B cell (primary cell): ENCODE measurements around the gene CHAC1. TPM values are rescaled to one million over a fixed set of nuclear protein-coding genes. Genes with fewer than 3 reads are reported as not detected.
A peak's percentile ranks its signal among the peaks of the same experiment; 100 is the strongest.

Experiments used
- ATAC-seq: fragments of 200-7000 bp; cut with Tn5 transposase; one replicate; pipeline ENCODE4 v1.10.0; 2021; ENCODE audit warnings: low read depth, mild to moderate bottlenecking, moderate number of reproducible peaks, moderate library complexity
- CTCF ChIA-PET: fragments of 350-600 bp; sonication (Branson Sonifier 250); formaldehyde crosslinking; loops from one replicate; lab custom pipeline; 2021; ENCODE audit warnings: antibody characterized with exemption, inconsistent platforms; lab: Charles Lee
- POLR2A ChIA-PET: fragments of 350-600 bp; sonication (Branson Sonifier 250); formaldehyde crosslinking; loops from one replicate; lab custom pipeline; 2021; ENCODE audit warnings: antibody characterized with exemption; lab: Charles Lee
- DNase-seq: peaks from one replicate; pipeline ENCODE4 v3.0.0; 2013
- H2AFZ ChIP-seq: 2 replicates; pipeline ENCODE4 v1.6.1; 2012; ENCODE audit warnings: mild to moderate bottlenecking, low read depth, low read length; ENCODE audit not compliant: insufficient read depth, poor library complexity, severe bottlenecking
- H3K27ac ChIP-seq, 2 donors: 1 replicate in 1 of 2; 2 replicates in 1 of 2; pipeline ENCODE4 v1.5.1; 2012 to 2013; ENCODE audit warnings: low read length in 2 of 2, mild to moderate bottlenecking in 2 of 2, moderate library complexity in 1 of 2
- H3K27me3 ChIP-seq, 4 experiments: fragments of 200-600 bp in 1 of 4; sonication (generic) in 1 of 4; replicated peaks in 1 of 4; 1 replicate in 2 of 4; 2 replicates in 2 of 4; pipeline versions ENCODE4 v1.6.1 to v1.7.0; 2013 to 2016; ENCODE audit warnings: low read length in 3 of 4, mild to moderate bottlenecking in 2 of 4, mixed read lengths in 1 of 4, moderate library complexity in 1 of 4; ENCODE audit not compliant: insufficient read depth in 4 of 4, control insufficient read depth in 3 of 4; ENCODE audit errors: control extremely low read depth in 1 of 4
- H3K36me3 ChIP-seq, 2 experiments: replicated peaks in 1 of 2; 1 replicate in 1 of 2; 2 replicates in 1 of 2; pipeline versions ENCODE4 v1.6.1 to v1.7.1; 2013; ENCODE audit warnings: low read length in 1 of 2; ENCODE audit not compliant: insufficient read depth in 2 of 2, control insufficient read depth in 1 of 2; ENCODE audit errors: control extremely low read depth in 1 of 2, extremely low read depth in 1 of 2
- H3K4me1 ChIP-seq, 2 donors: fragments of 200-600 bp in 1 of 2; sonication (generic) in 1 of 2; 1 replicate in 1 of 2; 2 replicates in 1 of 2; pipeline versions ENCODE4 v1.5.1 to v1.6.1; 2013 to 2017; ENCODE audit warnings: low read length in 2 of 2; ENCODE audit not compliant: control insufficient read depth in 2 of 2, insufficient read depth in 2 of 2
- H3K4me2 ChIP-seq: replicated peaks from 2 replicates; pipeline ENCODE3; 2012; ENCODE audit warnings: mild to moderate bottlenecking, low read depth, low read length; ENCODE audit not compliant: poor library complexity, severe bottlenecking
- H3K4me3 ChIP-seq, 5 experiments: fragments of 200-600 bp in 1 of 5; sonication (generic) in 1 of 5; 1 replicate in 3 of 5; 2 replicates in 2 of 5; pipeline versions ENCODE4 v1.5.1 to v1.7.0; 2011 to 2016; ENCODE audit warnings: low read length in 4 of 5, mild to moderate bottlenecking in 4 of 5, low read depth in 2 of 5, control low read depth in 1 of 5, moderate library complexity in 1 of 5; ENCODE audit not compliant: insufficient read depth in 1 of 5; ENCODE audit errors: control extremely low read depth in 1 of 5, extremely low read depth in 1 of 5
- H3K79me2 ChIP-seq: fragments of 200-600 bp; sonication (generic); one replicate; pipeline ENCODE4 v1.6.0; 2016; ENCODE audit warnings: low read length; ENCODE audit not compliant: control insufficient read depth, insufficient read depth
- H3K9ac ChIP-seq: fragments of 200-600 bp; sonication (generic); 2 replicates; pipeline ENCODE4 v1.6.1; 2017; ENCODE audit warnings: mild to moderate bottlenecking, low read length, moderate library complexity
- H3K9me3 ChIP-seq, 3 donors: one replicate each; pipeline versions ENCODE4 v1.6.1 to v1.7.1; 2013; ENCODE audit warnings: low read length in 2 of 3; ENCODE audit not compliant: control insufficient read depth in 2 of 3, insufficient read depth in 1 of 3; ENCODE audit errors: control extremely low read depth in 1 of 3
- H4K20me1 ChIP-seq: 2 replicates; pipeline ENCODE4 v1.6.0; 2012; ENCODE audit warnings: mild to moderate bottlenecking, low read length; ENCODE audit not compliant: insufficient read depth, control insufficient read depth, poor library complexity, severe bottlenecking
- H3K27ac Mint-ChIP-seq: one replicate; pipeline ENCODE4 v1.8.0; 2021; ENCODE audit warnings: mixed read lengths
- H3K27me3 Mint-ChIP-seq: one replicate; pipeline ENCODE4 v1.8.0; 2021; ENCODE audit warnings: mixed read lengths
- H3K4me1 Mint-ChIP-seq: one replicate; pipeline ENCODE4 v1.8.0; 2021; ENCODE audit warnings: mixed read lengths
- H3K4me3 Mint-ChIP-seq: one replicate; pipeline ENCODE4 v1.8.0; 2021; ENCODE audit warnings: mixed read lengths
- H3K9me3 Mint-ChIP-seq: one replicate; pipeline ENCODE4 v1.8.0; 2022; ENCODE audit warnings: mixed read lengths; ENCODE audit not compliant: insufficient read depth
- EZH2 ChIP-seq: IDR thresholded peaks from 2 replicates; pipeline ENCODE4 v1.6.1; 2012; ENCODE audit warnings: borderline replicate concordance, low read depth, mild to moderate bottlenecking, moderate library complexity, low read length; ENCODE audit not compliant: insufficient read depth, poor library complexity, severe bottlenecking
- WGBS: methylation state at CpG from one replicate; pipeline ENCODE4 v1.1.5; 2013; ENCODE audit warnings: missing lambda C conversion rate; ENCODE audit not compliant: insufficient coverage; 5-methylcytosine and 5-hydroxymethylcytosine counted together
- intact Hi-C: fragments of 100-400 bp; cut with micrococcal nuclease; formaldehyde crosslinking; loops from one replicate; pipeline ENCODE4 v1.10.0; 2022
- polyA plus RNA-seq: library from polyadenylated mRNA; depleted of rRNA; stranded (reverse); fragments of >200 nt; gene quantifications from 2 replicates; pipeline ENCODE4 v1.2.3, GENCODE V29; 2012
- total RNA-seq, 2 donors: library from RNA; stranded (reverse); fragments of 120-200 nt in 1 of 2; gene quantifications; 1 replicate in 1 of 2; 2 replicates in 1 of 2; pipeline versions ENCODE4 v1.2.3 to v1.2.4, GENCODE V29; 2013 to 2022
- TF ChIP-seq, protein P1 (sequence below): fragments of 200-600 bp; IDR thresholded peaks from one replicate; pipeline ENCODE4 v1.8.0; 2022; ENCODE audit warnings: antibody characterized with exemption, mild to moderate bottlenecking

The CHAC1 gene
- total and polyA plus RNA-seq, 2 donors (not counting 1 experiment from before 2014, with no cell fraction given): 0.81 to 3.6 TPM

DNA sequence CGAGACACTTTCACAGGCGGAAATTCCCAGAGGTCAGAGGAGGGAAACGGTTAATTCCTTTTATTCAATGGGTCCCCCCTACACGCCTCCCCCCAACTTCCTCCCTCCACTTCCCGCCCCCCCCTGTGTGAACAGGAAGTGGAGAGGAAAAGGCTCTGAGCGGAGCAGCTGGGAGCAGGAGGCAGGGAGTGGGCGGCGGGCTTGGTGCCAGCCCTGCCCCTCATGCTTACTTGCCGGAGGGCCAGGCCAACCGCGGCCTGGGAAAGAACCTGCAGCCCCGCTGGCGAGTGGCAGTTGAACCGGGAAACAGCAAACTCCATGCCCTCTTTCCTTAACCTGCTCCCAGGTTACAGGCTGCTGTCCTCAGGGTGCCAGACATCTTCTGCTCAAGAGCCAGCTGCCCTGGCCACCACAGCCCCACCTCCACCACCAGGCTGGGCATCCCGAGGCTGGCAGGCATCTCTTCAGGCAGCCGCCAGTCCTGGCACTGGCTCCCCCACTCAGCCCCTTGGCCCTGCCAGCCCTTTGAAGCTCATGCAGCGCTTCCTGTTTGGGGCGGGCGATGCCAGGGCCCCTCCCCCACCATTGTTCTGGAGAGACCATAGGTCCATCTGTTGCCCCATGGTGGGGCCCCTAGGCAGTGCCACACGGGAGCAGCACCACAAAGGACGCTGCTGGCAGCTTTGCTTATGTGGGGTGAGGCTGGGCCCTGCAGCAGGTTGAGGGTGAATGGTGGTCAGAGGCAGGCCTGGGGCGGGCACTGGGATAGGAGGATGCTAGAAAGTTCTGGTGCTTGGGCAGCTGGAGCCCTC lies 46.1 kb upstream of the CHAC1 start:
- no peaks in the 10 kb centered on the region for H3K27me3 ChIP-seq
- peak overlapping the region; percentile 98 to 99 for H3K27ac ChIP-seq
- peak; percentile 25 for ATAC-seq
- H2AFZ ChIP-seq: peak overlapping the region; percentile 73
- no peaks in the 10 kb centered on the region for H3K9me3 Mint-ChIP-seq
- ChIA-PET CTCF (interaction anchor here (1.1 to 9.5 kb wide), 15 partner anchors 8 to 867 kb away, joined by 3 to 176 read pairs (median 5); partner anchors contain the start of genes CHAC1, CHP1, DLL4 and MAPKBP1), POLR2A (interaction anchor here (0.7 to 3.5 kb wide), 7 partner anchors 12 to 338 kb away, joined by 3 to 29 read pairs (median 7); partner anchors contain the start of genes CHP1, DLL4, EXD1 and INO80)
- intact Hi-C loops: loop anchor here (1.0 to 10.0 kb wide), 11 partner anchors 19 to 988 kb away; partner anchors contain the start of genes CHAC1, CHP1, EXD1 and MGA
- peak overlapping the region; percentile 98 for H3K27ac Mint-ChIP-seq
- H3K4me1 ChIP-seq: peaks cover 30 to 60% of the 10 kb centered on the region in 2 donors
- TF ChIP-seq, protein P1, sequence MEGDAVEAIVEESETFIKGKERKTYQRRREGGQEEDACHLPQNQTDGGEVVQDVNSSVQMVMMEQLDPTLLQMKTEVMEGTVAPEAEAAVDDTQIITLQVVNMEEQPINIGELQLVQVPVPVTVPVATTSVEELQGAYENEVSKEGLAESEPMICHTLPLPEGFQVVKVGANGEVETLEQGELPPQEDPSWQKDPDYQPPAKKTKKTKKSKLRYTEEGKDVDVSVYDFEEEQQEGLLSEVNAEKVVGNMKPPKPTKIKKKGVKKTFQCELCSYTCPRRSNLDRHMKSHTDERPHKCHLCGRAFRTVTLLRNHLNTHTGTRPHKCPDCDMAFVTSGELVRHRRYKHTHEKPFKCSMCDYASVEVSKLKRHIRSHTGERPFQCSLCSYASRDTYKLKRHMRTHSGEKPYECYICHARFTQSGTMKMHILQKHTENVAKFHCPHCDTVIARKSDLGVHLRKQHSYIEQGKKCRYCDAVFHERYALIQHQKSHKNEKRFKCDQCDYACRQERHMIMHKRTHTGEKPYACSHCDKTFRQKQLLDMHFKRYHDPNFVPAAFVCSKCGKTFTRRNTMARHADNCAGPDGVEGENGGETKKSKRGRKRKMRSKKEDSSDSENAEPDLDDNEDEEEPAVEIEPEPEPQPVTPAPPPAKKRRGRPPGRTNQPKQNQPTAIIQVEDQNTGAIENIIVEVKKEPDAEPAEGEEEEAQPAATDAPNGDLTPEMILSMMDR: no peak
- no peak for TF ChIP-seq EZH2
- peaks cover 6% of the 10 kb centered on the region for H4K20me1 ChIP-seq
- peak overlapping the region; percentile 86 for H3K9ac ChIP-seq
- H3K4me1 Mint-ChIP-seq: peaks cover 48% of the 10 kb centered on the region
- peak overlapping the region; percentile 93 for H3K4me3 Mint-ChIP-seq
- no peaks in the 10 kb centered on the region for H3K79me2 ChIP-seq
- DNase-seq: peak; percentile 76
- no peaks in the 10 kb centered on the region for H3K27me3 Mint-ChIP-seq
- H3K4me3 ChIP-seq: peak overlapping the region; percentile 46 to 95 (median 83)
- no peaks in the 10 kb centered on the region for H3K9me3 ChIP-seq
- peaks cover 0 to 13% of the 10 kb centered on the region in 2 experiments for H3K36me3 ChIP-seq
- WGBS: 7% methylated on average over 16 of the region's 22 CpGs
- H3K4me2 ChIP-seq: peak overlapping the region; percentile 98
